ENCODE results near the gene AK4. TPM values are rescaled to one million over a fixed set of nuclear protein-coding genes. Genes with fewer than 3 reads are reported as not detected.

The AK4 gene
- total RNA-seq, 1 experiment from 2014 or later: 17.6 TPM

- Histone ChIP-seq H3K27ac (no peak overlapping the region), H2AFZ (no peak overlapping the region), H3K9me2 (ENCODE audit: insufficient read depth) (no peaks in the 10 kb centered on the region), H3K4me1 (replicated peaks; ENCODE audit: insufficient read depth) (no peaks in the 10 kb centered on the region; the same call in 1 of the 2 replicates), H3K79me2 (ENCODE audit: low read depth) (no peaks in the 10 kb centered on the region), H3K27me3 (ENCODE audit: insufficient read depth, low read depth) (no peaks in the 10 kb centered on the region), H3F3A (ENCODE audit: insufficient read depth, low read depth) (no peaks in the 10 kb centered on the region), H3K9me3 (ENCODE audit: insufficient read depth, low read depth) (no peaks in the 10 kb centered on the region), H3K4me3 (no peak overlapping the region), H3K36me3 (ENCODE audit: low read depth) (no peaks in the 10 kb centered on the region), H4K20me1 (ENCODE audit: insufficient read depth) (no peaks in the 10 kb centered on the region), H3K4me2 (no peak overlapping the region)
- CTCF ChIA-PET: no interaction called here
- TF ChIP-seq CTCF (conservative IDR thresholded peaks at IDR 0.05) (no peak), EZH2 (IDR thresholded peaks at IDR 0.05; ENCODE audit: low read depth) (no peak)
- no TSS peak for BruUV-seq (replicated peaks)
- intact Hi-C loops (cut with micrococcal nuclease; ENCODE audit: unreplicated experiment): no loop called here
- POLR2A ChIA-PET (ENCODE audit: unreplicated experiment): no interaction called here
- DNase-seq: peak in 1 of 2 experiments; percentile 49
These were observed 42.4 kb upstream of the AK4 start for GRCh38 chr1:65105596-65105995.

GRCh38 chr1:65108025-65108642 lies 39.9 kb upstream of the AK4 start:
- H3K27ac ChIP-seq: no peak overlapping the region
- ChIA-PET CTCF (no interaction called here), POLR2A (ENCODE audit: unreplicated experiment) (no interaction called here)
- H3K36me3 ChIP-seq (ENCODE audit: low read depth): no peaks in the 10 kb centered on the region
- BruUV-seq (replicated peaks): no TSS peak
- no peaks in the 10 kb centered on the region for H3K9me3 ChIP-seq (ENCODE audit: insufficient read depth, low read depth)
- H3K4me2 ChIP-seq: no peak overlapping the region
- H2AFZ ChIP-seq: no peak overlapping the region
- H3K4me3 ChIP-seq: no peak overlapping the region
- no peak for TF ChIP-seq CTCF (conservative IDR thresholded peaks at IDR 0.05)
- no peak for TF ChIP-seq EZH2 (IDR thresholded peaks at IDR 0.05; ENCODE audit: low read depth)
- H3K79me2 ChIP-seq (ENCODE audit: low read depth): no peaks in the 10 kb centered on the region
- H3K27me3 ChIP-seq (ENCODE audit: insufficient read depth, low read depth): no peaks in the 10 kb centered on the region
- no peaks in the 10 kb centered on the region; the same call in 1 of the 2 replicates for H3K4me1 ChIP-seq (replicated peaks; ENCODE audit: insufficient read depth)
- H4K20me1 ChIP-seq (ENCODE audit: insufficient read depth): no peaks in the 10 kb centered on the region
- no peak for DNase-seq
- H3F3A ChIP-seq (ENCODE audit: insufficient read depth, low read depth): no peaks in the 10 kb centered on the region
- H3K9me2 ChIP-seq (ENCODE audit: insufficient read depth): no peaks in the 10 kb centered on the region
- intact Hi-C loops (cut with micrococcal nuclease; ENCODE audit: unreplicated experiment): no loop called here

- POLR2A ChIA-PET (ENCODE audit: unreplicated experiment): no interaction called here
- H3F3A ChIP-seq (ENCODE audit: insufficient read depth, low read depth): no peaks in the 10 kb centered on the region
- no peaks in the 10 kb centered on the region for H3K9me2 ChIP-seq (ENCODE audit: insufficient read depth)
- intact Hi-C loops (cut with micrococcal nuclease; ENCODE audit: unreplicated experiment): no loop called here
- no peaks in the 10 kb centered on the region; the same call in 1 of the 2 replicates for H3K4me1 ChIP-seq (replicated peaks; ENCODE audit: insufficient read depth)
- no peak overlapping the region for H3K4me2 ChIP-seq
- no peak for DNase-seq
- CTCF ChIA-PET: no interaction called here
- no peaks in the 10 kb centered on the region for H3K27me3 ChIP-seq (ENCODE audit: insufficient read depth, low read depth)
- no peaks in the 10 kb centered on the region for H4K20me1 ChIP-seq (ENCODE audit: insufficient read depth)
- H2AFZ ChIP-seq: no peak overlapping the region
- TF ChIP-seq EZH2 (IDR thresholded peaks at IDR 0.05; ENCODE audit: low read depth) (no peak), CTCF (conservative IDR thresholded peaks at IDR 0.05) (no peak)
- no peaks in the 10 kb centered on the region for H3K36me3 ChIP-seq (ENCODE audit: low read depth)
- H3K79me2 ChIP-seq (ENCODE audit: low read depth): no peaks in the 10 kb centered on the region
- no peak overlapping the region for H3K4me3 ChIP-seq
- no TSS peak for BruUV-seq (replicated peaks)
- no peaks in the 10 kb centered on the region for H3K9me3 ChIP-seq (ENCODE audit: insufficient read depth, low read depth)
- no peak overlapping the region for H3K27ac ChIP-seq
These were observed 38.5 kb upstream of the AK4 start for GRCh38 chr1:65109487-65109886.

Data from PC-9 (cell line).